ENCODE measurements around the gene LTBP3.

The LTBP3 gene

DNA sequence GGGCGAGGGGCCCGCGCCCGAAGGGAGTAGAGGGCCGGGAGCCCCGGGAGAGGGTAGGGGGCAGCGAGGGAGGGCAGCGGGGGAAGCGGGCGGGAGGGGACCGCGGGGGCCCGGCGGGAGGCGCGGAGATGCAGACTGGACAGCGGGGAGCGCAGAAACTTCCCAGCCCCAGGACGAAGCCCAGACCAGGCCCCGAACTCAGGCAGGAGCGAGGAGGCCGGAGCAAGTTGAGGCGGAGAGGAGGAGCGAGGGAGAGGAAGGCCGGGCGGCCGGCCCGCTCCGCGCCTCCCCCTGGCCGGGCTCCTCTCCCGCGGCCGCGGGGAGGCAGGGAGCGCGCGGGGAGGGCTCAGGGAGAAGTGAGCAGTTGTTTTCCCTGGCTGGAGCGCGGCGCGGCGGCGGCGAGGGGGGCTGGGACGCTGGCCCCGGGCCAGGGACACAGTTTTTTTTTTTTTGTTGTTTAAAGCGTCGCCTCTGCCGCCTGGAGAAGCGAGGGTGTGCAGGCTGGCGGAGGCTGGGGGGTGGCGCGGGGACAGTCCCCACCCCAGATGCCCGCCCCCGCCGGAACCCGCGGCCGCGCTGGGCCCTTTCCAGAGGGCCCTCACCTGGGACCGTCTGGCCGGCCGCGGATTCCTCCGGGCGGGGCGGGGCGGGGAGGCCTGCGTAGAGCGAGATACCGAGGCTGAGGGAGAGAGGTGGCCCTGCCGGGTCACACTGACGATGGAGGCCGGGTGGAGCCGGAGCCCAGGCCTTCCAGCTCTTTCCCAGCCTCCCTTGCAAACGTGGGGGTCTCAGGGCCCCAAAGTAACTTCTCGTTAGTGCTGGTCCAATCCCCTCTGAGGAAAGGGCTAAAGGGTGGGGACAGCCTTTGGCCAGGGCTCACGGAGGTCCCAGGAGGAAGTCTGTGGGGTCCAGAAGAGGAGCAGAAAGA is at the start of gene LTBP3:
TSS of gene LTBP3 (minus strand) at position 358 of the 928 bp plus-strand sequence. CDS start 400 bp downstream, outside the sequence.
- peak within 1 kb of the TSS; percentile 79 for H3K4me3 Mint-ChIP-seq
- no peaks in the 10 kb centered on the region for H3K9me3 Mint-ChIP-seq
- peaks cover 61% of the 10 kb centered on the region for H3K4me1 Mint-ChIP-seq
- H3K27ac Mint-ChIP-seq, result peak within 1 kb of the TSS; percentile 71
- H3K36me3 Mint-ChIP-seq, result no peaks in the 10 kb centered on the region
- H3K27me3 Mint-ChIP-seq, result no peaks in the 10 kb centered on the region
- peak; percentile 64 for ATAC-seq

DNA sequence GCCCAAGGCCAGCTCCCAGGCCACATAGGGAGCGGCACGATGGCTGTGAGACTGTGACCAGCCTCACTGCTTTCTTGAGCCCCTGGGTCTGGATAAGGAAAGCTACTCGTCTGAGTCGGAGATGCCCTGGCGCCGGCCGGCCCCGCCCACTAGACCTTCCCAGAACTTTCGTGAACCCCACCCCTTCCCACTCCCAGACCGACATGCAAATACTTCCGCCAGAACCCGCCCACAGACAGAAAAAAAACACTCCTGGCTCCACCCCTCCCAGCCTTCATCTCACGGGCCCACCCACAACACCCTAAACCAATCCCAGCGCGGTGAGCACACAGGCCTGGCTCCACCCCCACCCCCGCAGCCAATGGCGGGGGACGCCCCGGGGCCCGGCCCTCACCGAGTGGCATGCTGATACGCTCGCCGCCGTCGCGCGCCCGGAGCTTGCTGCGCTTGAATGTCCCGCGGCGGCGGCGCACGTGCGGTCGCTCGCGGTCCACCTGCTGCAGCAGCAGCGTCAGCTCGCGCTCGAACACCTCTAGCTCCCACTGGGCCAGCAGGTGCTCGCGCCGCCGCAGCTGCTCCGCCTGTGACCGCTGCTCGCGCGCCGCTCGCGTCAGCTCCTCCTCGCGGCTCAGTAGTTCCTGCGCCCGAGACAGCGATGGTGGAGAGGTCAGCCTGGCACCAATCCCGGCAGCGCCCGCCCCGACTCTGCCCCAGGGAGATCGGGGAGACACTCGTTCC is 48.9 kb upstream of the LTBP3 start:
- Mint-ChIP-seq H3K4me3 (no peak overlapping the region), H3K36me3 (peaks cover 84% of the 10 kb centered on the region)
- ATAC-seq, result no peak

DNA sequence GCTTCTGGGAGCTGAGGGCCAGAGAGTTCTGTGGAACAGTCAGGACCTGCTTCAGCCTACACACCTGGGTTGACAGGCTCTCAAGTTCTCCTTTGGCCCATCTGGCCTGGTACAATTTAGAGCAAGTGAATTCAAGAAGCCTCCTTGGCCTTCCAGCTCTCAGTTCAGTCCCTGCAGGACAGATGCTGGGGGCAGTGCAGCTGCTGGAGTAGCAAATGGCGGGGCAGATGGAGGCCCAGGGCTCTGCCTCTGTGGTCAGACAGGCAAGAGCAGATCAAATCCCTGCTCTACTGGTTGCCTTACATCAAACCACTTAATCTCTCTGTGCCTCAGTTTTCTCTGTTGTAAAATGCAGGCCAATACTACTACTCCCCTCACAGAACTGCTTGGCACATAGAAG is 46.1 kb upstream of the LTBP3 start:
- no peaks in the 10 kb centered on the region for H3K27me3 Mint-ChIP-seq
- H3K4me1 Mint-ChIP-seq, result peaks cover 18% of the 10 kb centered on the region
- no peak for ATAC-seq
- no peaks in the 10 kb centered on the region for H3K9me3 Mint-ChIP-seq
- peak overlapping the region; percentile 44 for H3K27ac Mint-ChIP-seq
- H3K4me3 Mint-ChIP-seq, result no peak overlapping the region
- peaks cover 73% of the 10 kb centered on the region for H3K36me3 Mint-ChIP-seq

More for the DNA sequence above, 48.9 kb upstream of the LTBP3 start:
- Mint-ChIP-seq H3K27me3 (no peaks in the 10 kb centered on the region), H3K9me3 (no peaks in the 10 kb centered on the region), H3K4me1 (peaks cover 46% of the 10 kb centered on the region), H3K27ac (no peak overlapping the region)

DNA sequence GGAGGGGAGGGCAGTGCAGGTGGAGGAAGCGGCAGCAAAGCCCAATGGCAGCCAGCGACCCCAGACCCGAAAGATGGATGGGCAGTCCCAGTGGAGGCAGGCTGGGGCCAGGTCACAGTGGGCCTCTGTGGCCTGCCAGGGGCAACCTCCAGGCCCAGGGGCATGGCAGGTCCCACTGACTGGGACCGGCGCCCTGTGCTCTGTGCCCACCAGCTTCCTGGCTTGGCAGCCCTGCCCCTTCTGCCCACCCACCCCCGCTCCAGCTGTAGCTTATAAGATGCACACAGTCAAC is 41.7 kb upstream of the LTBP3 start:
- Mint-ChIP-seq H3K4me3 (no peak overlapping the region), H3K27me3 (no peaks in the 10 kb centered on the region), H3K4me1 (peaks cover 26% of the 10 kb centered on the region), H3K27ac (no peak overlapping the region), H3K36me3 (peaks cover 60% of the 10 kb centered on the region), H3K9me3 (no peaks in the 10 kb centered on the region)
- ATAC-seq, result no peak

DNA sequence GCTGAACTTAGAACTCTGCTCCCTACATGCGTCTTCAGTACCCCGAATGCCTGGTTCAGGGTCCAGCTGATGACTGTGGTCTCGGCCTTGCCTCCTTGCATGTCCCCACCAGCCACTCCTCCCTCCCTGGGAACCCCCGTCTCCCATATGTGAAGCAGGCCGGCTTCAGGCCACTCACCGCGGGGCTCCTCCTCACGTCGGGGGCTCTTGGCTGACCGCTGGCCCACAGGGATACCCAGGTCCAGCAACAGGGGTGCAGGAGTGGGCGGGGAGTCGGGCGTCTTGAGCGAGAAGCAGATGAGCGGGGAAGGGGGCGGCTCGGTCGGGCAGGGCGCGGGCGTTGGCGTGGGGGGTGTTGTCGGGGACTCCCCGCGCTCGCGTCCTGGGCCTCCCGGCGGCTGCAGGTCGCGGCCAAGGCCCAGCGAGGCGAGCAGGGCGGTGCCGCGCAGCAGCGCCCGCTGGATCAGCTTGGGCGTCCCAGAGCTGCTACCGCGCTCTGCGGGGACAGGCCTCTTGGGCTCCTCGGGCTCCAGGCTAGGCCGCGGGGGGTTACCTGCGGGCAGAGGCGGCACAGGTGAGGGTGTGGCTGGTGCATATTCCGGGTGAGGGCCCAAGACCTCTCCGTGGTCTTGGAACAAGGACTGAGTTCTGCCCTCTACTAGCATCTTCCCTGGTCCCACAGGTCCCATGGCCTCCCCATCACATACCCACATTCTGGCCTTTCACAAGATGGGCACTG is 41.2 kb upstream of the LTBP3 start:
- Mint-ChIP-seq H3K27me3 (no peaks in the 10 kb centered on the region), H3K4me3 (no peak overlapping the region), H3K27ac (no peak overlapping the region), H3K36me3 (peaks cover 55% of the 10 kb centered on the region), H3K9me3 (no peaks in the 10 kb centered on the region), H3K4me1 (peaks cover 29% of the 10 kb centered on the region)
- no peak for ATAC-seq

DNA sequence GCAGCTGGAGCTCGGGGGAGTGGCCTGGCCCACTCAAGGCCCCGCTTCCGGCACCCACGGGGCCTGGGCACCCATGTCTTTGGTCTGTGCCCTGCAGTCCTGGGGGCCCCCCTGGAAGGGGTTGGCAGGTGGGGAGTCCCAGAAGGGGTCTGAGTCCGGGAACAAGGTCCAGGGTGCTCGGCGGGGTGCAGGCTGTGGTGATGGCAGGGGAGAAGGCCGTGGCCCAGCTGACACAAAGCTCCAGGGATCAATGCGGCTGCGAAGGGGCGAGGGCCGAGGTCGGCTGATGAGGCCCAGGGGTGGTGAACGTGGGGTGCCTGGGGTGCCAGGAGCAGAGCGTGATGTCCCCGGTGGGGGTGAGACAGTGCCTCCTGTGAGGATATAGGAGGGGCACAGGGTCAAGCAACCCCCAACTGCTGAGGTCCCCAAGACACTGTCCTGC is 40.1 kb upstream of the LTBP3 start:
- H3K9me3 Mint-ChIP-seq, result no peaks in the 10 kb centered on the region
- H3K36me3 Mint-ChIP-seq, result peaks cover 47% of the 10 kb centered on the region
- no peak overlapping the region for H3K4me3 Mint-ChIP-seq
- no peak overlapping the region for H3K27ac Mint-ChIP-seq
- no peak for ATAC-seq
- no peaks in the 10 kb centered on the region for H3K27me3 Mint-ChIP-seq
- H3K4me1 Mint-ChIP-seq, result peaks cover 33% of the 10 kb centered on the region

DNA sequence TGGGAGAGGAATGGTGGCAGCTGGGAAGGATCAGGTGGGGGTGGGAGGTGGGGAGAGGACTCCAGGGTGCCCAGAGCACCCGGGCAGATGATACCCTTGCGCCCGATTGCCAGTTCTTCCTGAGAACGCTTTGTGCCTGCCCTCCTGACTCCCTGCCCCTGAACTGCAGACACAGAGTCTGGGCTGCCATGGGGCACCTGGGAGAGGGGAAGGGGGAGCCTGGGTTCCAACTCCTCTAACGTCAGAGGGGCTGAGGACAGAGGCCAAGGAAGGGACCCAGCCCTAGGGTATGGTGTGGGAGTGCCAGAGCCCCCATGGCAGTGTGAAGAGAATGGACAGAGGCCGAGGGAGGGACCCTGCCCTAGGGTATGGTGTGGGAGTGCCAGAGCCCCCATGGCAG is 38.4 kb upstream of the LTBP3 start:
- H3K27ac Mint-ChIP-seq, result peak overlapping the region; percentile 50
- H3K36me3 Mint-ChIP-seq, result peaks cover 44% of the 10 kb centered on the region
- peaks cover 28% of the 10 kb centered on the region for H3K4me1 Mint-ChIP-seq
- no peaks in the 10 kb centered on the region for H3K27me3 Mint-ChIP-seq
- H3K9me3 Mint-ChIP-seq, result no peaks in the 10 kb centered on the region
- no peak overlapping the region for H3K4me3 Mint-ChIP-seq
- ATAC-seq, result no peak

DNA sequence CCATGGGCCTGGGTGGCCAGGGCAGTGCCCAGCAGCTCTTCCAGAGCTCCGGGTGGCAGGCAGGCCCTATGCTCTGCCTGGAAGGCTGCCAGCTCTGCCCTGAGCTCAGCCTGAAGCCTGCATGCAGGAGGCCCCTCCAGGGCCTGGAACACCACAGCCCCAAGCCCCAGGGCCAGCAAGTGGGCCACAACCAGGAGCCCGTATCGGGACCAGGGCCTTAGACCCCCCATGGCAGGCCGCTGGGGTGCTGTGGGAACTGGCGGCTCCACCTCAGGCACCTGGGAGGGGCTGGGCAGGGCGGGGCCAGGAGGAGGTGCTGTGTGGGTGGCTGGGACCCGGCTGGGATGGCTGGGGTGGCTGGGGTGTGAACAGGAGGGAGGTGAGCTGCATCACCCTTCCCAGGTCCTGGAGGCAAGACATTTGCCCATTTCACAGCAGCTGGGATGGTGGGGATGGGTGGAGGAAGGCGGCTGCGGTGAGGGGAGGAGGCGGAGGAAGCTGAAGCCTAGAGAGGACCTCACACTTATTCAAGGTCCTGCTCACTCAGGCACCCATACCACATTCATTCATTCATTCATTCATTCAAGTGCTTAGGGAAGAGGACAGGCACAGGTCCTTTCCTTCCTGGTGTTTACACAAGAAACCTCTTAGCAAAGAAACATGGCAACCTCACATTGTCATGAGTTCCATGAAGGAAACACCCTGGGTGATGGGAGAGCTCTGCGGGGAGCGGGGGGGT is 37.6 kb upstream of the LTBP3 start, which contains the start of gene KCNK7:
TSS of gene KCNK7 (minus strand) at position 258 of the 739 bp plus-strand sequence. CDS start at position 230, 28 bp downstream.
- peak; percentile 12 for ATAC-seq
- peak within 1 kb of the TSS; percentile 50 for H3K27ac Mint-ChIP-seq
- H3K36me3 Mint-ChIP-seq, result peaks cover 45% of the 10 kb centered on the region
- no peaks in the 10 kb centered on the region for H3K9me3 Mint-ChIP-seq
- no peaks in the 10 kb centered on the region for H3K27me3 Mint-ChIP-seq
- no peak within 1 kb of the TSS for H3K4me3 Mint-ChIP-seq
- peaks cover 28% of the 10 kb centered on the region for H3K4me1 Mint-ChIP-seq

DNA sequence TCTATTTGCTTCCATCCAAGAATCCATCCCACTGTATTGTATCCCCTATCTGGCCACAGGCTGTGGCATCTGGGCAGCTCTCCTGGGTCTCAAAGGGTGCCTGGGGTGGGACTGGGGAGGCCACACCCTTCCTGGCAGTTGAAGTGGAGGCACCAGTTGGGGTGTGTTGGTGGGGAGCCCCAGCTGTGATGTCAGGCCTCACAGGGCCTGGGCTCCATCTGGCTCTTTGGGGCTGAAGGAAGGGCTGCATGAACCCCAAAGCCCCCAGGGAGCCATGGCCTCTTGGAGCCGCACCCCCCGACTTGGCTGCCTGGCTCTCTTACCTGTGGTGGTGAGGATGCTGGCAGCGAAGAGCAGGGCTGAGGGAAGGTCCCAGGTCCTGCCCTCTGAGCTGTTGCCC is 37.0 kb upstream of the LTBP3 start:
- H3K4me1 Mint-ChIP-seq, result peaks cover 33% of the 10 kb centered on the region
- no peaks in the 10 kb centered on the region for H3K27me3 Mint-ChIP-seq
- no peak for ATAC-seq
- H3K4me3 Mint-ChIP-seq, result no peak overlapping the region
- H3K9me3 Mint-ChIP-seq, result no peaks in the 10 kb centered on the region
- peak overlapping the region; percentile 33 for H3K27ac Mint-ChIP-seq
- peaks cover 49% of the 10 kb centered on the region for H3K36me3 Mint-ChIP-seq

DNA sequence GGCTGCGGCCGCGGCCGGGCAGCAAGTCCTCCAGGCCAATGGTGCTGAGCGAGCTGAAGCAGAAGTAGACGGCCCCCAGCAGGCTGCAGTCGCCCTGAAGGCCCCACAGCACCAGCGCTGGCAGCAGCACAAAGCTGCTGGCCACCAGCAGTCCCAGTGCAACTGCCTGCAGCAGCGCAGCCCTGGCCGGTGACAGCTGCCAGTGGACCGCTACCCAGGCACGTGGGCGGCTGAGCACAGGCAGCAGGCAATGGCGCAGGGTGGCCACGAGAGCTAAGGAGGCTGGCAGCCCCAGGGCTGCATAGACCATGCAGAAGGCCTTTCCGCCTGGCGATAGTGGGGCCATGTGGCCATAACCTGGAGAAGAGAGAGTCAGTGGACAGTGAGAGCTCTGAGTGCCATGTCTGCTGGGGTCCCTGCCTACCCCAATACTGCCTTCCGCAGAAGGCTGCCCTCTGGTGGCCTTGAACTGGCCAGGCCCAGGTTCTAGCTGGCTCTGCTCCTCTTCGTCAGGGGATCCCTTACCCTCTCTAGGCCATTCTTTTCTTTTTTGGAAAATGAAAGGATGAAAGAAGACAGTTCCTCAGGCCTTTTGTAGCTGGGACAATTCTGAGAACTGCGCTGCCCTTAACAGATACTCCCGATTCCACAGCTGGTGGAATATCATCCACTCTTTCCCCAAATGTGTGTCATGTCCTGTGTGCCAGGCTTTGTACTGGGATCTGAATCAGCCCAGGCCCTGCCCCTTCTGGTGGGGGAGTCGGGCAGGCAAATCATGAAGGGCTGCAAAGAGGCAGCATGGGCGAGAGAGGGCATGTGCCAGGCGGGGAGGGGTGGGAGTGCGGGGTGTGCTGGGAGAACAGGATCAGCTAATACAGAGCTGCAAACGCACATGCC is 35.6 kb upstream of the LTBP3 start:
- ATAC-seq, result no peak
- Mint-ChIP-seq H3K4me3 (no peak overlapping the region), H3K36me3 (peaks cover 47% of the 10 kb centered on the region), H3K27me3 (no peaks in the 10 kb centered on the region), H3K4me1 (peaks cover 47% of the 10 kb centered on the region), H3K27ac (peak overlapping the region; percentile 37), H3K9me3 (no peaks in the 10 kb centered on the region)

DNA sequence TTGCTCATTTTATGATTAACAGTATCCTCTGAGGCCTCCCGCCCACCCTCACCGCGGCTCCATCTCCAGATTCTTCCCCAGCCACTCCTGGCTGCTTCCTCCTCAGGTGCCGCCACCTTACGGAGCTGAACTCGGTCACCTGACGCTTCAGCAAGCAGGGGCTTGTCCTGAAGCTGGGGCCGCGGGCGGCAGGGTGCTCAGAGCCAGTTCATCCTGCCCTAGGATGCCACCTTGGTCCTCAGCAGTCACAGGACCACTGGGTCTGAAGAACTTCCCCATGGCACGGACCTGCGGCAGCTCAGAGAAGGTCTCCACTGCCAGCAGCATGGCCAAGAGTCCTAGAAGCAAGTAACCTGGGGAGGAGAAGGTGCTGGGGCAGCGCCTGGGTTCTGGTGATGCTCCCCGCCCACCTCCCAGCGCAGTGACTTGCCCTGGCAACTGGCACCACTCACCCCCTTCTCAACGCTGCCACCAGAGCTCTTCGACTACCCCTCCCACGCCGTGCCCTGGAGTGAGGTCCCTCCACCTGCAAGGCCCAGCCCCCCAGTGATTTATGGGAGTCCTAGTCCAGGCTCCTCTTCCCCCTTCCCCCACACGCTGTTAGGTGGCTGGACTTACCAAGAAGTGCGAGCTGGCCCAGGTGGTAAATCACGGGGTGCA is 34.8 kb upstream of the LTBP3 start:
- Mint-ChIP-seq H3K4me1 (peaks cover 54% of the 10 kb centered on the region), H3K4me3 (no peak overlapping the region), H3K27ac (peak overlapping the region; percentile 37), H3K27me3 (no peaks in the 10 kb centered on the region), H3K36me3 (peaks cover 41% of the 10 kb centered on the region), H3K9me3 (no peaks in the 10 kb centered on the region)
- no peak for ATAC-seq

DNA sequence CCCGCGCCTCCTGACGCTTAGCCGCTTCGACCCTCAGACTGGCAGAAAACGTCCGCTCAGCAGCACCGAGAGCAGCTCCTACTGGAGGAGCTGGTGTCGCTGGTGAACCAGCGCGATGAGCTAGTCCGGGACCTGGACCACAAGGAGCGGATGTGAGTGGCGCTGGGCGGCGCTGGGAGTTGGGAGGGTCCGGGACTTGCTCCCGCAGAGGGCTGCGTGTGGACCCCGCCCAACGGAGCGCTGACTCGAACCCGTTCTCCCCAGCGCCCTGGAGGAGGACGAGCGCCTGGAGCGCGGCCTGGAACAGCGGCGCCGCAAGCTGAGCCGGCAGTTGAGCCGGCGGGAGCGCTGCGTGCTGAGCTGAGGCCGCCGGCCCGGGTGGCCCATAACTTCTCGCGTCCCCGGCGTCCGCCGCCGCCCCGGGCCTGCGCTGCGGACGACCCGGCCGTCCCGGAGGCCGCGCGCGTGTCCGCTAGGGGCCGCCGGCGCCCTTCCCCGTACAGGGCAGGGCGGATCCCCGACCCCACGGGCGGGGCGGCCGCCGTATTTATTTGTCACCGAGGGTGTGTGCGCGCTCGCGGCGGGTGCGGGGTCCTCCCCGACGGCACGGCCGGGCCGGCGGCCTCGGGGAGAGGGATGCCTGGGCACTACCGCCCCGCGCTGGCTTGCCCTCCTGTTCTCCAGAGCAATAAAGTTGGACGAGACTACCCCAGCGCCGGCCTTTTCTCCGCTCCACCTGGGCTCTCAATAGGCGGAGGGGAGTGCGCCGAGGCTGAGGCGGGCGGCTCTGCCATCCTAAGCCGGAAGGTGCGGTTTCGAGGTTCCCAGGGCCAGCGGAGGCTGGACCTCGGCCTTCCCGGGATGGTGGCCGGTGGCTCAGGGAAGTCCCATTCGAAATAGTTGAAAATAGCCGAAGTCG is 34.0 kb upstream of the LTBP3 start:
- H3K36me3 Mint-ChIP-seq, result peaks cover 33% of the 10 kb centered on the region
- no peaks in the 10 kb centered on the region for H3K9me3 Mint-ChIP-seq
- no peak overlapping the region for H3K4me3 Mint-ChIP-seq
- no peak for ATAC-seq
- peaks cover 62% of the 10 kb centered on the region for H3K4me1 Mint-ChIP-seq
- no peak overlapping the region for H3K27ac Mint-ChIP-seq
- H3K27me3 Mint-ChIP-seq, result no peaks in the 10 kb centered on the region
